Activated naive CD4-positive, alpha-beta T cell treated with anti-CD3 and anti-CD28 coated beads, Interleukin-2, amount 10 ng/mL, durations not matched to agents 7 days and 5 days (primary cell): ENCODE results near the gene MCHR2.

ENCODE experiments used
- CTCF ChIA-PET: fragments of 350-600 bp; sonication (Branson Sonifier 250); formaldehyde crosslinking; loops from one replicate; lab custom pipeline; 2021; ENCODE audit warnings: antibody characterized with exemption; lab: Charles Lee
- DNase-seq: peaks from one replicate; pipeline ENCODE4 v3.0.0-alpha.2; 2020
- H3K27ac Mint-ChIP-seq: one replicate; pipeline ENCODE4 v1.8.0; 2021; ENCODE audit warnings: mild to moderate bottlenecking, moderate library complexity, mixed read lengths
- H3K27me3 Mint-ChIP-seq: one replicate; pipeline ENCODE4 v1.8.0; 2021; ENCODE audit warnings: mild to moderate bottlenecking, mixed read lengths
- H3K36me3 Mint-ChIP-seq: one replicate; pipeline ENCODE4 v1.8.0; 2021; ENCODE audit warnings: mixed read lengths
- H3K4me1 Mint-ChIP-seq: one replicate; pipeline ENCODE4 v1.8.0; 2021; ENCODE audit warnings: mixed read lengths
- H3K4me3 Mint-ChIP-seq: one replicate; pipeline ENCODE4 v1.8.0; 2021; ENCODE audit warnings: mild to moderate bottlenecking, moderate library complexity, mixed read lengths
- H3K9me3 Mint-ChIP-seq: one replicate; pipeline ENCODE4 v1.8.0; 2021; ENCODE audit warnings: mixed read lengths

The MCHR2 gene

DNA sequence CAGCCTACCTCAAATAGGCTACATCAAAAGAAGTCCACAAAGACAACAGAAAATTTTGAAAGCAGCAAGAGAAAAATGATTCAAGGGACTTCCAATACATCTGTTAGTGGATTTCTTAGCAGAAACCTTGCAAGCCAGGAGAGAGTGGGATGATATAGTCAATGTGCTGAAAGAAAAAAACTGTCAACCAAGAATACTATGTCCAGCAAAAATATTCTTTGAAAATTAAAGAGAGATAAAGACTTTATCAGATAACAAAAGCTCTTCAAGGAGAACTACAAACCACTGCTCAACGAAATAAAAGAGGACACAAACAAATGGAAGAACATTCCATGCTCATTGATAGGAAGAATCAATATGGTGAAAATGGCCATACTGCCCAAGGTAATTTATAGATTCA is 34.0 kb downstream of the MCHR2 start:
- Mint-ChIP-seq H3K36me3 (no peaks in the 10 kb centered on the region), H3K4me1 (no peaks in the 10 kb centered on the region), H3K27me3 (no peaks in the 10 kb centered on the region), H3K9me3 (peaks cover 20% of the 10 kb centered on the region), H3K4me3 (no peak overlapping the region), H3K27ac (no peak overlapping the region)
- CTCF ChIA-PET = no interaction called here
- DNase-seq = no peak

DNA sequence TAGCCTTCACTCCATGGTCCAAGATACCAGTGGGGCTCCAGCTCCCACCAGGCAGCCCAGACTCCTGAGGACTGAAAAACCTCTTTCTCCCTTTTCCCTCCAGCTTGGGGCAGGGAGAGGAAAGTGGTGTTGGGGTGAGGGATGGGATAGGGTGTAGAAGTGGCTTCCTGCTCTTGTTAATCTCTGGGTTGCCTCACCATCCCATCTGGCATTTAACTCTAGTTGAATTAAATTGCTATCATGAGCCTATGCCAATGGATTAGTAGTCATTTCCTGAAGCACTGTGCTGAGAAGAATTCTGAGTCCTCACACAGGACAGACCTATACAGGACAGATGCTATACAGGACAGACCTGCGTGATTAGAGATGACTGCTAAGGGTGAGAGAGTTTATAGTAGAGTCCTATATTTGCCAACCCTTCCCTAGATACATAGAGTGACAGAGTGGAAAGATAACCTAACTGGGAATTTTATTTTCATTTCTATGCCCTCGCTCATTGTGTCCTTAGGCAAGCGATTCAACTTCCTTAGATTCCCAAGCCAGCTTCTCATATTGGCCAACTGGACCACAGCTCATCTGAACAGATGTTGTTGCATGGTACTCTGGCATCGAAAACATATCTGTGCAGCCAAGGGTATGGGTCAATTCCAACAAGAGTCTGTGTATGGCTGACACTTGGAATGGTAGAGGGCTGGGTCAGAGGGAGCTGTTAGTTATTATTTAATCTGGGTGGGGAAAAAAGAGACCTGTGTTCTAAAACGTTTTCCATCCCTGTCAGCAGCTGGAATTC is 42.8 kb downstream of the MCHR2 start:
- H3K9me3 Mint-ChIP-seq = no peaks in the 10 kb centered on the region
- H3K36me3 Mint-ChIP-seq = no peaks in the 10 kb centered on the region
- no peaks in the 10 kb centered on the region for H3K27me3 Mint-ChIP-seq
- no peaks in the 10 kb centered on the region for H3K4me1 Mint-ChIP-seq
- no peak overlapping the region for H3K27ac Mint-ChIP-seq
- CTCF ChIA-PET = no interaction called here
- DNase-seq = no peak
- H3K4me3 Mint-ChIP-seq = no peak overlapping the region

DNA sequence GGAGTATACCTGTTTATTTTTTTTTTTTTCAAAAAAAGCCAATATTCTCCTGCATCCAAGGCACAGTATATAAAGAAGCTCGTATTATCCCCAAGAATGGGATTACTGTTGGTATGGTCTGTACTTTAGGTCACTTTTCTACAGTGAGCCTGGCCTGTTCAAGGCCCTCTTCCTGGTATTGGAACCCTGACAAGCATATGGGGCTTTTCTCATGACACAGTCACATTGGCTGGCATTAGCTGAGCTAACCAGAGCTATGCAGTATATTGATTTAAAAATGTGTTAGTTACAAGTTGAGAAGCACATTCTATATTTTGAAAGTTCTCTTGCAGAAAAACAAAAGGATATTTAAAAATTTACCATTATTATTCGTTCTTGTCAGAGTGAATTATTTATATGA is 48.0 kb downstream of the MCHR2 start:
- CTCF ChIA-PET = no interaction called here
- no peaks in the 10 kb centered on the region for H3K9me3 Mint-ChIP-seq

DNA sequence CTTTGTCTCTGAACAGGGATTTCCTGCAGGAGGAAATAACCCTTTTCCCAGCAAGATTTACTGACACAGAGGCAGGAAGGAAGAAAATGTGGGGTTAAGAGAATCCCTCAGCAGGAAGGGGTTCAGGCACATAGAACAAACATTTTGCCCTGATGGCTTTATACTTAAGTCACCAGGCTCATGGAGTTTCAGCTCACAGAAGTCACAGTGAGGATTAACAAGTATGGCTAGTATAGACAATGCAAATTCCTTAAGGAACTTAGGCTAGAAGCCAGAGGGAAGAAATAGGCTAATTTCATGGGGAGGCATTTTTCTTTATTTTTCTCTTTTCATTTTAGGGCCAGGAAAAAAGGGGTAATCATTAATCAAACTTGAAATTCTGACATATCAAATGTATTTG is 50.2 kb downstream of the MCHR2 start:
- no peak for DNase-seq
- CTCF ChIA-PET = no interaction called here
- no peak overlapping the region for H3K4me3 Mint-ChIP-seq
- H3K27me3 Mint-ChIP-seq = no peaks in the 10 kb centered on the region
- H3K36me3 Mint-ChIP-seq = no peaks in the 10 kb centered on the region
- H3K27ac Mint-ChIP-seq = no peak overlapping the region
- H3K9me3 Mint-ChIP-seq = no peaks in the 10 kb centered on the region
- H3K4me1 Mint-ChIP-seq = no peaks in the 10 kb centered on the region

More for the DNA sequence above, 48.0 kb downstream of the MCHR2 start:
- no peaks in the 10 kb centered on the region for H3K4me1 Mint-ChIP-seq
- H3K27me3 Mint-ChIP-seq = no peaks in the 10 kb centered on the region
- H3K4me3 Mint-ChIP-seq = no peak overlapping the region
- H3K36me3 Mint-ChIP-seq = no peaks in the 10 kb centered on the region
- no peak for DNase-seq
- H3K27ac Mint-ChIP-seq = no peak overlapping the region

DNA sequence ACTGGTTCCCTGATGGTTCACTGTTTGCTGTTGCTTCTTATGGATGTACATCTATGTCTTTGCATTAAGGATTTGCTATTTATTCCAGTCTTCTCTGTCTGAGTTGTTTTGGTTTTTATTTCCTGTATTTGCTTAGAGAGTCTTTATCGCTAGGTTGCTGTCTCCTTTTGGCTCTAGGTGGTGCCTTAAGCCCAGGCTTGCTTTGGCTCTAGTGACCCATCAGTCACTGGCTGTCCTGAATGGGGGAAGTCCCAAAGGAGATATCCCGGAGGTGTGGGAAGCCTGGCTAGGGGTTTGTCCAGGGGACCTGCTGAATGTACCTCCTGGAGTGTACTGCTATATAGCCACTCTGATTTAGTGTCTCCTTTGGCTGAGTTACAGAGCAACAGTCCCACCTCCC is 53.4 kb downstream of the MCHR2 start:
- Mint-ChIP-seq H3K36me3 (no peaks in the 10 kb centered on the region), H3K4me1 (no peaks in the 10 kb centered on the region), H3K4me3 (no peak overlapping the region), H3K9me3 (no peaks in the 10 kb centered on the region), H3K27me3 (no peaks in the 10 kb centered on the region), H3K27ac (no peak overlapping the region)
- DNase-seq = no peak
- CTCF ChIA-PET = no interaction called here

DNA sequence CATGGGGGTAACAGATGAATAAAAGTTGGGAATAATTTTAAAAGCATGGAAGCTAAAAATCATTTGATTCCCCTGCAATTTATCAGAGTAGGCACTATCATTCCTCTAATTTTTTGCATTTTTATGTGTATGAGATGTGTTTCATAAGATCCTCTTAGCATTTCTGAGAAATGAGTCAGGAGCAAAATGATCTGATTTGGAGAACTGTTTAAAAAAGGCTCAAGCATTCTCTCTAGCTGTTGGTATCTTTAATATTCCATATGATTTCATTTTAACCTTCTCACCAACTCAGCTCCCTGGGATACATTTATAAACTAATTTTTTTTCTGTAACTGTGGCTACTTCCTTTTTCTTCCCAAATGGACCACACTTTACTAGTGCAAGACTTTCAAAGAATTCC is 60.9 kb downstream of the MCHR2 start:
- Mint-ChIP-seq H3K4me1 (no peaks in the 10 kb centered on the region), H3K4me3 (no peak overlapping the region), H3K27ac (no peak overlapping the region), H3K27me3 (no peaks in the 10 kb centered on the region), H3K36me3 (no peaks in the 10 kb centered on the region), H3K9me3 (no peaks in the 10 kb centered on the region)
- no peak for DNase-seq
- CTCF ChIA-PET = no interaction called here

DNA sequence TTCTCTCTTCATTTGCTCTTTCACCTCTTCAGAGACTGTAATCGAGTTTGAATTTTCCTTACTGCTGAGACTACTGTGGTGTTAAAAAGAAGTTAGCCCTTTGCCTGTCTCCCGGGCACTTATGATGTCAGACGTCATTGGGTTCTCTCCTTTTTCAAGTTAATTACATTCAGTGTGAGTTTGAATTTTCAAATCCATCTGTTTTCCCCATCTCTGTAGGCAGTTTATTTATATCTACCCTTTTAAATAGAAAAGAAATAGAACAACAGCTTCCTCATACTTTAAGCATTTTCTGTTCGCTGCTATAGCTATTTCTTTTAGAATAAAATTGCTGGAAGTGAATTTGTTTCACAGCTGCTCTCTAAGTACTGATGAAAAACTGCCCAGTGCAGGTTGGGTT is 81.4 kb downstream of the MCHR2 start:
- no peaks in the 10 kb centered on the region for H3K36me3 Mint-ChIP-seq
- no peak for DNase-seq
- H3K27me3 Mint-ChIP-seq = no peaks in the 10 kb centered on the region
- H3K4me1 Mint-ChIP-seq = no peaks in the 10 kb centered on the region
- no peaks in the 10 kb centered on the region for H3K9me3 Mint-ChIP-seq
- CTCF ChIA-PET = no interaction called here
- no peak overlapping the region for H3K27ac Mint-ChIP-seq
- H3K4me3 Mint-ChIP-seq = no peak overlapping the region

DNA sequence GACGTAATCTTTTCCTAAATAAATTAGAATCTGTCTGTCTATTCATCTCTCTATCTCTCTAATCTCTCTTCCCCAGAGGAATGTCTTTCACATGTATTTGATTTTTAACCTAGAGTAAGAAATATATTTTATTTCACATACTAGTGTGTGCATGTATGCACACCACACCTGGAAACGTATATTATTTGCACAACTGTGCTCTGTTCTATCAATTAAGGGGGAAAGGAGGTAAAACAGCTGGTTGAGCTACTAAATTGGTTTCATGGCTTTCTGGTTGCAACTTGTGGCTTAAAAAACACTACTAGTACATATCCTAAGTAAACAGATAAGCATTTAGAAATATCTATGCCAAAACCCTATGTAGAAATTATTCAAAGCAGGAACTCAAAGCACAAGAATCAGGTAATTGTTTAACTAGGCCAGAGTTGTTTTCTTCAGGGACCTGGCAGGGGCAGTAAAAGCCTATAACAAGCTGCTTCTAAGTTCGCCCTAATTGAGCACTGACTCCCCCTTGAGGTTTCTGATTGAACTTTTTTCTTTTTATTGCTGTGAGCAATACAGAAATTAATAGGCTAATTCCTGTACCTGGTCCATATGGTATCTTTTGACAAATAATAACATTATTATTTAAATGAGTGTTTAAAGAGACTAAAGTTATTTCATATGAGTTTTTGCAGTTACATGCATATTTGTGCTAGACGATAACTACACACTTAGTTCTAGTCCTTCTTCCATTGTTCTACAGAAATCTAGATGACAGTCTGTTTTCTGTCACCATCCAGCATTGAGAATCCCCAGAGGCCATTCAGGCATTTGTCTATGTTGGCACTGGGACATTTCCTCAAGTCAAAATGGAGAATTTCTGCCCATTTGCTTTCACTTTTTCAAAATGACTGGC is 88.6 kb downstream of the MCHR2 start:
- Mint-ChIP-seq H3K27ac (no peak overlapping the region), H3K27me3 (no peaks in the 10 kb centered on the region), H3K36me3 (no peaks in the 10 kb centered on the region), H3K9me3 (no peaks in the 10 kb centered on the region), H3K4me1 (no peaks in the 10 kb centered on the region), H3K4me3 (no peak overlapping the region)
- CTCF ChIA-PET = interaction anchor here (0.5 to 1.5 kb wide), 5 partner anchors 8 to 171 kb away, joined by 3 to 4 read pairs (median 3); no protein-coding TSS in a partner anchor
- DNase-seq = no peak

DNA sequence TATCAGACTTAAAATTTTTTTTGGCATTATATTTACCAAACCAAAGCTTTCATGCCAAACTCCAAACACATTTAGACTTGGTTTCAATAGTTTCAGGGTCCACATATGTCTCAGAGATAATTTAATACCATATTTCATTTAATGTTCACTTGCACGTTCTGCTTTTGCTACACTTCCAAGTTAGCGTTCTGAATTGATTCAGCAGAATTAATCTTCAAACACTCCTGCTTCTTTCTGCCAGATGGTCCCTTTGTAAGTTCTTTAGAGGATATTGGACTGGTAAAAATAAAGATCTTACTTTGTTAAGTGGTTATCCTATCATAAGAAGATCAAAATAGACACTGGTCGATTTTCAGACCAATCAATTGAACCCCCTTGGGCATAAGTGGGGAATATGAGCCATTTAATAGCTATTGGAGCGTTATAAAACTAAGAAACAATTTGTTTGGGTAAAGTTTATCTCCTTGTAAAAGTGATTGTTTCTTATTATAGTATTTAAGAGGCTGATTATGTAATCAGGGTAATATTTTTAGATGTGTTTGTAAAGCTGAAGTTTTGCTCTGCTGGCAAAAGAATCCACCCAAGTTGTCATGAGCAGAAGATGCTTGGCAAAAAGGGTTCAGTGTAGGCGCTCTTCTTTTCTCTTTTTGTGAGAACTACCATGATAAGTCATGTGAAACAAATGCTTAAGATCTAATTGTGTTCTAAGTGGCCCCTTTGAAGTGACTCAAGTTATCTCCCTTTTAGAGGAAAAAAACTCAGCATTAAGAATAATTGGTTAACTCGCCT is 92.2 kb downstream of the MCHR2 start:
- Mint-ChIP-seq H3K9me3 (no peaks in the 10 kb centered on the region), H3K4me1 (no peaks in the 10 kb centered on the region), H3K4me3 (no peak overlapping the region), H3K36me3 (no peaks in the 10 kb centered on the region), H3K27ac (no peak overlapping the region), H3K27me3 (no peaks in the 10 kb centered on the region)
- CTCF ChIA-PET = no interaction called here
- DNase-seq = no peak

DNA sequence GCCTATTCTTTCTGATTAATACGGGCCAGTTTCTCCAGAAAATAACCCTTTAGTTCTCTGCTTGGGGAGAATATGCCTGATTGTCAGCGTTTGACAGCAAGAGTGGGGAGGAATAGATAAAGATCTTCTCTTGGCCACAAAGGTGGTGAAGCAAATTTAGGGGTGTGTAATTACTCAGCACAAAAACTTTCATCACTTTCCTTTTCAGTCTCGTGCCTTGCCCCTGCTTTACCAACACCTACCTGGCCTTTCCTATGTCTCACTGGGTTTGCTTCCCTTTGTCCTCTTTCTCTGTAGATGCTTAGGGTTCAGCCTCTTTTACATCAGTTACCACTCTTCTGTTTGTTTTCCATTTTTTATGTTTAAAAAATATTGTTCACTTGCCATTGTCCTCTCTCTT is 99.2 kb downstream of the MCHR2 start:
- CTCF ChIA-PET = no interaction called here
- no peak for DNase-seq
- H3K27me3 Mint-ChIP-seq = no peaks in the 10 kb centered on the region
- H3K36me3 Mint-ChIP-seq = no peaks in the 10 kb centered on the region
- H3K4me1 Mint-ChIP-seq = no peaks in the 10 kb centered on the region
- no peak overlapping the region for H3K27ac Mint-ChIP-seq
- no peak overlapping the region for H3K4me3 Mint-ChIP-seq
- H3K9me3 Mint-ChIP-seq = no peaks in the 10 kb centered on the region

DNA sequence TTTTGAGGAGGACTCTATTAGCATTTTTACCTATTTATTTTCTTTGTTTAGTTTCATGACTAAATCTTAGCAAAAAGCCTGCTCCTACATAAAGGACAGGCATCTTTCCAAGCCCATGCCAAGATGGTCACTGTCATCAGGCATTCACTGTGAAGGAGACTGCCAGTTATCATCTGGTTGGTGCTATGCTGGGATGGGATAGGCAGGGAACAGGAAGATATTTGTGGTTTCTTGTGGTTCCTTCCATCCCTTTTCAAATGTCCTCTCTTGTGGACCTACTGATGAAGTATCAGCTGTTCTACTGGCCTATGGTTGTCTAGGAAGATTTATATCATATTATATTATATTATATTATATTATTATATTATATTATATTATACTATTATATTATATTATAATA is 107.0 kb downstream of the MCHR2 start:
- no peaks in the 10 kb centered on the region for H3K36me3 Mint-ChIP-seq
- peaks cover 4% of the 10 kb centered on the region for H3K27me3 Mint-ChIP-seq
- H3K27ac Mint-ChIP-seq = no peak overlapping the region
- H3K9me3 Mint-ChIP-seq = no peaks in the 10 kb centered on the region
- no peaks in the 10 kb centered on the region for H3K4me1 Mint-ChIP-seq
- H3K4me3 Mint-ChIP-seq = no peak overlapping the region
- CTCF ChIA-PET = no interaction called here
- no peak for DNase-seq

DNA sequence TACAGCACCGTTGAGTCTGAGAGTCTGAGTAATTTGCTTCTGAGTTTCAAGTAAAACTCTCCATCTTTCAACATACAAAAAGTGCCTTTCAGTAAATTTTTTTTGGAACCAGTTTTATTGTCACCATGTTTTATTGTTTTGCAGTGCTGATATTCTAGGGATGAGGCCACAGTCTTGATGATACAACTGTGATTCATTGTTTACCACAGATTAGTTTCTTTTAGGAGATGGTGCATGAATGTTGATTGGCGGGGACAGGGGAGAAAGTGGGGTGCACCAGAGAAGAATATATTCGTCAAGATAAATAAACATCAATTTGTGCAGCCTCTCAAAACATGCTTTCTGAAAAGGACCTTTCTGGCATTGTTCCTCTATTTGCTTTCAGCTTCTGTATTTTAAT is 109.0 kb downstream of the MCHR2 start:
- DNase-seq = no peak
- H3K9me3 Mint-ChIP-seq = no peaks in the 10 kb centered on the region
- H3K27ac Mint-ChIP-seq = no peak overlapping the region
- H3K4me3 Mint-ChIP-seq = no peak overlapping the region
- CTCF ChIA-PET = no interaction called here
- H3K36me3 Mint-ChIP-seq = no peaks in the 10 kb centered on the region
- peaks cover 9% of the 10 kb centered on the region for H3K27me3 Mint-ChIP-seq
- no peaks in the 10 kb centered on the region for H3K4me1 Mint-ChIP-seq

DNA sequence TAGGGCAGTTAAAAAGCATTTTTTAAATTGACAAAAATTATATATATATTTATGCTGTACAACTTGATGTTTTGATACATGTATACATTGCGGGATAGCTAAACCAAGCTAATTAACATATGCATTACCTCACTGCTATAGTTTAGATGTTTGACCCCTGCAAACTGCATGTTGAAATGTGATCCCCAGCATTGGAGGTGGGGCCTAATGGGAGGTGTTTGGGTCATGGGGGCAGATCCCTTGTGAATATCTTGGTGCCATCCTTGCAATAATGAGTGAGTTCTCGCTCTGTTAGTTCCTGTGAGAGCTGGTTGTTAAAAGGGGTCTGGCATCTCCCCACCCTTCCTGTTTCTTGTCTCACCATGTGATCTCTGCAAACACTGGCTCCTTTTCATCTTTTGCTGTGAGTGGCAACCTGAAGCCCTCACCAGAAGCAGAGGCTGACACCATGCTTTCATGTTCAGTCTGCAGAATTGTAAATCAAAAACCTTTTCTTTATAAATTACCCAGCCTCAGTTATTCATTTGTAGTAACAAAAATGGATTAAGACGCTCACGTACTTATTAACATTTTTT is 111.8 kb downstream of the MCHR2 start:
- Mint-ChIP-seq H3K27me3 (peaks cover 5% of the 10 kb centered on the region), H3K36me3 (no peaks in the 10 kb centered on the region), H3K4me1 (no peaks in the 10 kb centered on the region), H3K4me3 (no peak overlapping the region), H3K9me3 (no peaks in the 10 kb centered on the region), H3K27ac (no peak overlapping the region)
- no peak for DNase-seq
- CTCF ChIA-PET = interaction anchor here (0.8 kb wide), 1 partner anchor 14 kb away, joined by 3 read pairs; no protein-coding TSS in a partner anchor

DNA sequence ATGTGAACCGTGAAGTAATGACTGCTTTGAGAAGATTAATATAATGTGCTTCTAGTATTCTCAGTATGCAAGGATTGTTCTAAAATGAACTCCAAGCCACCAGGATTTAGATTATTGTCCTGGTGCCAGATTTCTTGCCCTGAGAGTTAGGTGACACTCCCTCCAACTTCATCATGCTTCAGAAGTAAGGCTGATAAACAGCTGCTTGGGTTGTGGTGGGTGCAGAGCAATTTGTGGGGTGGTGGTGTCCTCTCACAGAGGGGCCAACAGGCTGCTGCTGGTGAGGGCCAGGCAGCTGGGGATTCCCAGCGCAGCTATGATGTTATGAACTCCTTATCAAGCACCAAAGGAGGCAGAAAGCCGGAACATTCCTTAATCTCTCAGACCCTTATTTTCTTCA is 114.6 kb downstream of the MCHR2 start:
- Mint-ChIP-seq H3K27me3 (peaks cover 5% of the 10 kb centered on the region), H3K9me3 (no peaks in the 10 kb centered on the region), H3K4me1 (no peaks in the 10 kb centered on the region), H3K36me3 (no peaks in the 10 kb centered on the region), H3K27ac (no peak overlapping the region), H3K4me3 (no peak overlapping the region)
- DNase-seq = no peak
- CTCF ChIA-PET = no interaction called here
